Upper lobe of left lung (tissue), 4 donors: ENCODE results near the gene GPSM1.

Experiments
- EP300 ChIP-seq, 4 donors: sonication (generic); formaldehyde crosslinking; IDR thresholded peaks; one replicate each; pipeline ENCODE4 v1.5.1; 2017; ENCODE audit warnings: antibody characterized with exemption in 4 of 4, control low read depth in 2 of 4
- POLR2A ChIP-seq, 4 donors: fragments of 450-650 bp; IDR thresholded peaks; one replicate each; pipeline ENCODE4 v1.5.1; 2016 to 2017; ENCODE audit warnings: antibody characterized with exemption in 4 of 4, mild to moderate bottlenecking in 2 of 4
- TF ChIP-seq, protein P1 (sequence below), 6 experiments: fragments of 450-650 bp in 4 of 6; fragments of 200-600 bp in 2 of 6; sonication (generic) in 2 of 6; IDR thresholded peaks; one replicate each; pipeline ENCODE4 v1.5.1; 2016 to 2019; ENCODE audit warnings: antibody characterized with exemption in 6 of 6

DNA sequence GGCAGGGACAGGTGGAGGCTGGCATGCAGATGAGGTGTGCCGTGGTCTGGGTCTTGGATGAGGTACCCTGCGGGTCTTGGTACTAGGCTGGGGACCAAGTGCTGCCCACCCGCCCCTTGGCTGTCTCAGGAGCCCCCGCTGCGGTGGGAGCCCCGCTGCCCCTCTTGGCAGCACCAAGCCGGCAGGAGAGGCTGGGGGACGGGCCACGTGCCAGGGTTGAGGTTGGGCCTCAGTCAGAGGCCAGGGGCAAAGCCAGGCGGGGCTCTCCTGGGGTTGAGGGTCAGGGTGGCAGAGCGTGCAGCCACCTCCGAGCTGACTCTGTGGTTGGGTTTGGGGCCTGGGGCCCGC is 44.2 kb downstream of the GPSM1 start:
- TF ChIP-seq, protein P1, sequence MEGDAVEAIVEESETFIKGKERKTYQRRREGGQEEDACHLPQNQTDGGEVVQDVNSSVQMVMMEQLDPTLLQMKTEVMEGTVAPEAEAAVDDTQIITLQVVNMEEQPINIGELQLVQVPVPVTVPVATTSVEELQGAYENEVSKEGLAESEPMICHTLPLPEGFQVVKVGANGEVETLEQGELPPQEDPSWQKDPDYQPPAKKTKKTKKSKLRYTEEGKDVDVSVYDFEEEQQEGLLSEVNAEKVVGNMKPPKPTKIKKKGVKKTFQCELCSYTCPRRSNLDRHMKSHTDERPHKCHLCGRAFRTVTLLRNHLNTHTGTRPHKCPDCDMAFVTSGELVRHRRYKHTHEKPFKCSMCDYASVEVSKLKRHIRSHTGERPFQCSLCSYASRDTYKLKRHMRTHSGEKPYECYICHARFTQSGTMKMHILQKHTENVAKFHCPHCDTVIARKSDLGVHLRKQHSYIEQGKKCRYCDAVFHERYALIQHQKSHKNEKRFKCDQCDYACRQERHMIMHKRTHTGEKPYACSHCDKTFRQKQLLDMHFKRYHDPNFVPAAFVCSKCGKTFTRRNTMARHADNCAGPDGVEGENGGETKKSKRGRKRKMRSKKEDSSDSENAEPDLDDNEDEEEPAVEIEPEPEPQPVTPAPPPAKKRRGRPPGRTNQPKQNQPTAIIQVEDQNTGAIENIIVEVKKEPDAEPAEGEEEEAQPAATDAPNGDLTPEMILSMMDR (IDR thresholded peaks at IDR 0.05): no peak
- TF ChIP-seq EP300 (IDR thresholded peaks at IDR 0.05) (no peak), POLR2A (IDR thresholded peaks at IDR 0.05) (no peak)
